HG03097 (cell line): Measurements from ENCODE around the gene PDP2.
"Not testable (repeated sequence)": the region's sequence is repeated elsewhere in the genome, so short reads cannot be mapped to it uniquely, and the experiment has no call there.

ENCODE experiments used
- ATAC-seq: cut with Tn5 transposase; IDR thresholded peaks from one replicate; pipeline ENCODE4 v1.9.1; 2021; ENCODE audit not compliant: unreplicated experiment, low FRiP score

Gene PDP2

GRCh38 chr16:66932076-66932475 is 51.8 kb downstream of the PDP2 start:
- ATAC-seq: no peak

GRCh38 chr16:66933776-66934137 is 53.4 kb downstream of the PDP2 start:
- no peak for ATAC-seq

- peak; percentile 64 for ATAC-seq
Observed at GRCh38 chr16:66934138-66934838, 54.0 kb downstream of the PDP2 start, which contains the start of gene CIAO2B. CIAO2B (minus strand) TSS chr16:66934402; CDS start chr16:66934364, 38 bp downstream.

DNA sequence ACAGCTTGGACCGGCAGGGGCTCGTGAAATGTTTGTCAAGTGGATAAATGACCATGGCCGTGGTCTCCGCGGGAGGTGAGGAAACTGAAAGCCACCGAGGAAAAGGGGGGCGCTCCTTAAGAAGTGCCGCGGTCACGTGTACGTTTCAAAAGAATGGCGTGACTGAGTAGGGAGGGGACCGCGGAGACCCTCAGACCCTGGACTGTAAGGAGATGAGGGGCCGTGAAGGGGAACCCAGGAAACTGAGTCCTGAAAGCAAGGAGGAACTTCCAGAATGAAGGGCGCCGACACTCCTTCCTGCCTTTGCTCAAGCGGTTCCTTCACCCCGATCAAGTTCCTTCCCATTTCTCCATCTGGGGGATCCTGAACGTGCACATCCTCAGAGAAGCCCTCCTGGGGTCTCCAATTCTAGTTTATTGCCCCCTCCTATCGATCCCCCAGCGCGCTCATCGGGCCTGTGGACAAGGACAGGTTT is 54.6 kb downstream of the PDP2 start:
- ATAC-seq: not testable (repeated sequence)

DNA sequence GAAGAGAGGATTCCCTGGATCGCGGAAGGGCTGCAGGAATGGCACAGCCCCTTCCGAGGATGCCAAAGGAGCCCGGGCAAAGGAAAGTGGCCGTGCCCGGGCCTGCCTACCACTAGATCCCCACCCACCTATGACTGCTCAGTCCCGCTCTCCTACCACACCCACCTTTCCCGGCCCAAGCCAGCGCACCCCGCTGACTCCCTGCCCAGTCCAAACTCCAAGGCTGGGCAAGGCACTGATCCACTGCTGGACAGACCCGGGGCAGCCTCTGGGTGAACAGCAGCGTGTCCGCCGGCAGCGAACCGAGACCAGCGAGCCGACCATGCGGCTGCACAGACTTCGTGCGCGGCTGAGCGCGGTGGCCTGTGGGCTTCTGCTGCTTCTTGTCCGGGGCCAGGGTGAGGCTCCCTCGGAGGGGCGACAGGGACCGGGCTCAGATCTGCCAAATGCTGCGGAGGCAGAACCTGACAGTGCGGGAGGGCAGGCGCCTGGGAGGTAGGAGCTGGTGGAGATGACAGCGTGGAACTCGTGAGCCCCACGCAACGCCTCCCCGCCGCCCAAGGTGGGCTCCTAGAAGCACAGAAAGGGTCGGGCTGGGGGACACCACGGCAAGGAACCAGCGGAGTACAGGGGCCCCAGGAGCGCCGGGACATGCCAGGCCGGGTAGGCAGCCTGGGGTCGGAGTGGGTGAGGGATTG is 55.1 kb downstream of the PDP2 start, which contains the start of gene CES2:
CES2 (plus strand) TSS at position 203 of the 698 bp plus-strand sequence; CDS start at position 323, 120 bp downstream.
- no peak for ATAC-seq

DNA sequence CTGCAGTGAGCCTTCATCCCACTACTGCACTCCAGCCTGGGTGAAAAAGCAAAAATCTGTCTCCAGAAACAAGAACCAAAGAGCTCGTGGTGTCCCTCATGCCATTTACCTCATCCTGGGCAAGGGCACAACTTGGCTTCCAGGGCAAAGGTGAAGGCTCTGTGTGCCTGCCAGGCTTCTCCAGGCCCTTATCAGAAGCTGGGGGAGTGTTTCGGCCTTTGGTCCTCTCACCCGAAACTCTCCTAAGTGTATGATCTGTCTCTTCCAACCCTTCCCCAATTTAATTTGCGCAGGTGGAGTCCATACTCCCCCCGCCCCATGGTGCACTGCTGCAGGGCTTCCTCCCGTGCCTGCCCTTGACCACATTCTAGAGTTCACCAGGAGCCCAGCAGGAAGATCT is 56.1 kb downstream of the PDP2 start:
- no peak for ATAC-seq

DNA sequence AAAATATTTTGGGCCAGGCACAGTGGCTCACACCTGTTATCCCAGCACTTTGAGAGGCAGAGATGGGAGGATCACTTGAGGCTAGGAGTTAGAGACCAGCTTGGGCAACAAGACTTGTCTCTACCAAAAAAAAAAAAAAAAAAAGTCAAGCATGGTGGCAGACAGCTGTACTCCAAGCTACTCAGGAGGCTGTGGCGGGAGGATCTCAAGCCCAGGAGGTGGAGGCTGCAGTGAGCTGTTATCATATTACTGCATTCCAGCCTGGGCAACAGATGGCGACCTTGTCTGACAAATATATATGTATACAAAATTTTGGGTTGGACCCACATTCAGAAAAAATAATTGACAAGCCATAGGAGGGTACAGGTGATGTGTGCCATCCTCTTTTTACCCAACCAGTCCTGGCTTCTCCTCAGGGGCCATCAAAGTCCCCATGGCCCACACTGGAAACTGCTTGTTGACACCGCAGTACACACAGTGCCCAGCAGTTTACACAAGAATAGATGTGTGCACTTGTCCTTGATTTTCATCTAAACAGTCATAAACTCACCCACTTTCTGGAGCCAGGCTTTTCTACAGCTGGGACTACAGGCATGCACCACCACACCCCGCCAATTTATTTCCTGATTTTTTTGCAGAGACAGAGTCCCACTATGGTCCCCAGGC is 56.7 kb downstream of the PDP2 start:
- no peak for ATAC-seq

DNA sequence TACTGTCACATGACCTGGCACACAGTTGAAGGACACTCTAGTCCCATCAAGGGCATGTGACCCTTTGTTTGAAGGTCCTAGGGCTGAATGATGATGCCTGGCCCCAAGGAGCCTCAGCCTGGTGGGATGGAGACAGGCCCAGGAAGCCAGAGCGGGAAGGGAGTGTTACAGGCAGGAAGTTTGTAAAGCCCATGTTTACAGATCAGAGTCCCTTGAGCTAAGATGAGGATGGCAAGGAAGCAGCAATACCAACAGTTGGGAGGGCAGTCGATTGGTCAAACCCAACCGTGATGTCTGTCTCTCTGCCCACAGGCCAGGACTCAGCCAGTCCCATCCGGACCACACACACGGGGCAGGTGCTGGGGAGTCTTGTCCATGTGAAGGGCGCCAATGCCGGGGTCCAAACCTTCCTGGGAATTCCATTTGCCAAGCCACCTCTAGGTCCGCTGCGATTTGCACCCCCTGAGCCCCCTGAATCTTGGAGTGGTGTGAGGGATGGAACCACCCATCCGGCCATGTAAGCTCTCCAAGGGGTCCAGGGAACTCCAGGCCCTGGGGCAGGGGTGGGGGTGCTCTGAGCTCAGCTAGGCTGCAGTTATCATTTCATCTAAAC is 57.5 kb downstream of the PDP2 start:
- no peak for ATAC-seq

DNA sequence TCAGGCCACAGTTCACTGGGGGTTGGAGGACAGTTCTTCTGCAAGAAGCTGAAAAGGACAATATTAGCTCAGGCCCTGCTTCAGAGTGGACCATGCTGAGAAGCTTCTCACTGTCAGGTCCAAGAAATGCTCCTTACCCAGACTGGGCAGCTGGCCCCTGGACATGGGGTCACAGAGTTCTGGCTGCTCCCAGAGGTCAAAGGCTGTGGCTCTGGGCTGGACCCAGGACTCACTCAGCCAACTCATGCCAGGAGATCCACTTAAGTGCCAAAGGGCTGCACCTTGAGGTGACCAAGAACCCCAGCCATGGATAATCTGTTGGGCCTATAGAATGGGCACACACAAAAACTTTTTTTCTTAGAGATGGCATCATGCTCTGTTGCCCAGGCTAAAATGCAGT is 59.1 kb downstream of the PDP2 start:
- no peak for ATAC-seq

- no peak for ATAC-seq
Observed at GRCh38 chr16:66940236-66940635, 59.9 kb downstream of the PDP2 start.
